CD14-positive monocyte (primary cell): ENCODE data around the gene VSX2. TPM values are rescaled to one million over a fixed set of nuclear protein-coding genes. Genes with fewer than 3 reads are reported as not detected.

Experiments used
- DNase-seq, 3 donors: peaks; one replicate each; pipeline ENCODE4 v3.0.0-alpha.2; 2011 to 2022
- H2AFZ ChIP-seq: 2 replicates; pipeline ENCODE4 v1.6.0; 2012; ENCODE audit warnings: mild to moderate bottlenecking, low read depth, low read length, inconsistent platforms; ENCODE audit not compliant: insufficient read depth, poor library complexity, severe bottlenecking
- H3K27ac ChIP-seq, 2 donors: 1 replicate in 1 of 2; 2 replicates in 1 of 2; pipeline ENCODE4 v1.5.1; 2012 to 2013; ENCODE audit warnings: low read length in 2 of 2, control low read depth in 1 of 2, inconsistent platforms in 1 of 2, low read depth in 1 of 2, mild to moderate bottlenecking in 1 of 2
- H3K27me3 ChIP-seq, 2 donors: one replicate each; pipeline versions ENCODE4 v1.6.0 to v1.6.1; 2011 to 2013; ENCODE audit warnings: low read length in 2 of 2; ENCODE audit not compliant: control insufficient read depth in 2 of 2, insufficient read depth in 2 of 2
- H3K36me3 ChIP-seq, 2 donors: replicated peaks in 1 of 2; 1 replicate in 1 of 2; 2 replicates in 1 of 2; pipeline versions ENCODE4 v1.5.1 to v1.6.1; 2012 to 2013; ENCODE audit warnings: low read length in 2 of 2, control low read depth in 1 of 2, inconsistent platforms in 1 of 2, mild to moderate bottlenecking in 1 of 2; ENCODE audit not compliant: insufficient read depth in 2 of 2, control insufficient read depth in 1 of 2
- H3K4me1 ChIP-seq, 2 donors: 1 replicate in 1 of 2; 2 replicates in 1 of 2; pipeline versions ENCODE4 v1.5.1 to v1.6.1; 2012 to 2013; ENCODE audit warnings: low read length in 2 of 2, control low read depth in 1 of 2, inconsistent platforms in 1 of 2, mild to moderate bottlenecking in 1 of 2, moderate library complexity in 1 of 2; ENCODE audit not compliant: insufficient read depth in 2 of 2, control insufficient read depth in 1 of 2
- H3K4me2 ChIP-seq: replicated peaks from 2 replicates; pipeline ENCODE3; 2012; ENCODE audit warnings: low read length, moderate library complexity, mild to moderate bottlenecking; ENCODE audit not compliant: poor library complexity, severe bottlenecking; ENCODE audit errors: extremely low read depth
- H3K4me3 ChIP-seq, 3 experiments: fragments of 200-600 bp in 1 of 3; sonication (generic) in 1 of 3; replicated peaks in 1 of 3; 1 replicate in 2 of 3; 2 replicates in 1 of 3; pipeline ENCODE4 v1.5.1; 2011 to 2013; ENCODE audit warnings: low read length in 3 of 3, mild to moderate bottlenecking in 3 of 3, control low read depth in 2 of 3, low read depth in 2 of 3, inconsistent platforms in 1 of 3, moderate library complexity in 1 of 3
- H3K79me2 ChIP-seq: 2 replicates; pipeline ENCODE4 v1.6.0; 2012; ENCODE audit warnings: mild to moderate bottlenecking, control low read depth, inconsistent platforms, low read length, moderate library complexity; ENCODE audit not compliant: insufficient read depth
- H3K9ac ChIP-seq: 2 replicates; pipeline ENCODE4 v1.6.0; 2017; ENCODE audit warnings: low read length, mild to moderate bottlenecking; ENCODE audit not compliant: insufficient read depth, poor library complexity, severe bottlenecking
- H3K9me3 ChIP-seq, 2 donors: replicated peaks in 1 of 2; 1 replicate in 1 of 2; 2 replicates in 1 of 2; pipeline versions ENCODE4 v1.5.1 to v1.6.1; 2012 to 2013; ENCODE audit warnings: low read length in 2 of 2, control low read depth in 1 of 2; ENCODE audit not compliant: control insufficient read depth in 1 of 2, insufficient read depth in 1 of 2
- H4K20me1 ChIP-seq: 2 replicates; pipeline ENCODE4 v1.6.0; 2012; ENCODE audit warnings: mild to moderate bottlenecking, low read length, control low read depth, moderate library complexity; ENCODE audit not compliant: insufficient read depth
- H3K27ac Mint-ChIP-seq, 7 donors: one replicate each; pipeline ENCODE4 v1.8.0; 2020; ENCODE audit warnings: mild to moderate bottlenecking in 7 of 7, mixed read lengths in 7 of 7, moderate library complexity in 6 of 7, inconsistent platforms in 2 of 7
- H3K27me3 Mint-ChIP-seq, 3 donors: one replicate each; pipeline ENCODE4 v1.8.0; 2021 to 2022; ENCODE audit warnings: low read depth in 3 of 3, mild to moderate bottlenecking in 3 of 3, mixed read lengths in 3 of 3, moderate library complexity in 3 of 3, inconsistent platforms in 1 of 3
- H3K36me3 Mint-ChIP-seq, 2 donors: one replicate each; pipeline ENCODE4 v1.8.0; 2020; ENCODE audit warnings: mixed read lengths in 2 of 2, inconsistent platforms in 1 of 2, mild to moderate bottlenecking in 1 of 2
- H3K4me1 Mint-ChIP-seq: one replicate; pipeline ENCODE4 v1.8.0; 2020; ENCODE audit warnings: mild to moderate bottlenecking, mixed read lengths
- H3K4me3 Mint-ChIP-seq, 2 donors: one replicate each; pipeline ENCODE4 v1.8.0; 2020; ENCODE audit warnings: mild to moderate bottlenecking in 2 of 2, mixed read lengths in 2 of 2, moderate library complexity in 1 of 2
- H3K9me3 Mint-ChIP-seq, 7 donors: one replicate each; pipeline ENCODE4 v1.8.0; 2020 to 2022; ENCODE audit warnings: mixed read lengths in 7 of 7, mild to moderate bottlenecking in 6 of 7, moderate library complexity in 6 of 7, inconsistent platforms in 2 of 7
- WGBS: methylation state at CpG from one replicate; pipeline ENCODE4 v1.1.5; 2013; ENCODE audit warnings: missing lambda C conversion rate; ENCODE audit not compliant: insufficient coverage; 5-methylcytosine and 5-hydroxymethylcytosine counted together
- intact Hi-C, 2 donors: fragments of 100-400 bp; cut with micrococcal nuclease; formaldehyde crosslinking; loops; one replicate each; pipeline versions ENCODE4 v1.15.0 to v1.15.1; 2023
- polyA plus RNA-seq, 3 donors: library from polyadenylated mRNA; depleted of rRNA in 1 of 3; unstranded in 2 of 3; stranded (reverse) in 1 of 3; fragments of 300-500 nt in 2 of 3; fragments of >200 nt in 1 of 3; fragmentation: Illumina TruSeq in 2 of 3; gene quantifications; 1 replicate in 2 of 3; 2 replicates in 1 of 3; pipeline ENCODE4 v1.2.3, GENCODE V29; 2012 to 2021
- TF ChIP-seq, protein P1 (sequence below): fragments of 200-600 bp; IDR thresholded peaks from one replicate; pipeline ENCODE4 v1.8.0; 2022; ENCODE audit warnings: antibody characterized with exemption, mild to moderate bottlenecking

Gene VSX2
- polyA plus RNA-seq, 3 donors = not detected

DNA sequence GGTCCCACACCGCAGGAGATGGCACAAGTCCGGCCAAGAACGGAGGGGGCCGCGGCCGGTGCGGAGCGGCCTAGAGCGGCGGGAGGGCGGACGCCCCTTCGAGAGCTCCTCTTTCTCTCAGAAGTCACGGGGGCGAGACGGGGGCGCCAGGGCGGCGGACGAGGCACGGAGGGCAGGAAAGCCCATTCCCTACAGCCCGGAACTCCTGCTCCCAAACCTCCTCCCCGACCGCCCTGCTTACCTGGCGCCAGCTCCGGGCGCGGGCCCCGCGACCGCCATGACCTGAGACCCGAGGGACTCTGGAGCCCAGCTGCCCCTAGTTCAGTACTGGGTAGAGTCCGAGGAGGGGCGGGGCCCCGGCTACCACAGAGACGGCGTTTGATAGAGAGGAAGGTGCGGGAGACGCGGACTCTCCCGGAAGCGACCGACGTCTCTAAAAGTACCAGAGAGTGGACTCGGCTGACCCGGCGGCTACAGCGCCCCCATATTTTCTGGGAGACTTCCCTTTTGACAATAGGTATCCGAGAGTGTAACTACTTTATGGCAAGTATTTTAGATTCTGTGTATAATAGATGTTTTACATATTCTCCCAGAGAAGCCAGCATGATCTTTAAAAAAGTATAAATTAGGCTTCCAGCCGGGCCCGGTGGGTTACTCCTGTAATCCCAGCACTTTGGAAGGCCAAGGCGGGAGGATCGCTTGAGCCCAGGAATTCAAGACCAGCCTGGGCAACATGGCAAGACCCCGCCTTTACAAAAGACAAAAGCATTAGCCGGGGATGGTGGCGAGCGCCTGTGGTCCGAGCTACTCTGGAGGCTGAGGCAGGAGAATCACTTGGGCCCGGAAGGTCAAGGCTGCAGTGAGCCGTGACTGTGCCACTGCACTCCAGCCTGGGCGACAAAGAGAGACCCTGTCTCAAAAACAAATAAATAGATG lies 63.7 kb downstream of the VSX2 start, which contains the start of gene ABCD4:
TSS of gene ABCD4 (minus strand) at position 301 of the 936 bp plus-strand sequence. CDS start at position 279, 22 bp downstream.
- H3K9me3 Mint-ChIP-seq = no peaks in the 10 kb centered on the region
- H3K9me3 ChIP-seq = no peaks in the 10 kb centered on the region
- peak within 1 kb of the TSS; percentile 82 for H3K9ac ChIP-seq
- H3K4me1 ChIP-seq = peaks cover 12 to 14% of the 10 kb centered on the region in 2 donors
- H3K27me3 ChIP-seq = no peaks in the 10 kb centered on the region
- H3K27ac Mint-ChIP-seq = peak within 1 kb of the TSS; percentile 81 to 91 (median 89)
- peak within 1 kb of the TSS; percentile 95 for H3K4me2 ChIP-seq
- peaks cover 32% of the 10 kb centered on the region for H3K4me1 Mint-ChIP-seq
- H3K36me3 ChIP-seq = peaks cover 12 to 16% of the 10 kb centered on the region in 2 donors
- TF ChIP-seq, protein P1, sequence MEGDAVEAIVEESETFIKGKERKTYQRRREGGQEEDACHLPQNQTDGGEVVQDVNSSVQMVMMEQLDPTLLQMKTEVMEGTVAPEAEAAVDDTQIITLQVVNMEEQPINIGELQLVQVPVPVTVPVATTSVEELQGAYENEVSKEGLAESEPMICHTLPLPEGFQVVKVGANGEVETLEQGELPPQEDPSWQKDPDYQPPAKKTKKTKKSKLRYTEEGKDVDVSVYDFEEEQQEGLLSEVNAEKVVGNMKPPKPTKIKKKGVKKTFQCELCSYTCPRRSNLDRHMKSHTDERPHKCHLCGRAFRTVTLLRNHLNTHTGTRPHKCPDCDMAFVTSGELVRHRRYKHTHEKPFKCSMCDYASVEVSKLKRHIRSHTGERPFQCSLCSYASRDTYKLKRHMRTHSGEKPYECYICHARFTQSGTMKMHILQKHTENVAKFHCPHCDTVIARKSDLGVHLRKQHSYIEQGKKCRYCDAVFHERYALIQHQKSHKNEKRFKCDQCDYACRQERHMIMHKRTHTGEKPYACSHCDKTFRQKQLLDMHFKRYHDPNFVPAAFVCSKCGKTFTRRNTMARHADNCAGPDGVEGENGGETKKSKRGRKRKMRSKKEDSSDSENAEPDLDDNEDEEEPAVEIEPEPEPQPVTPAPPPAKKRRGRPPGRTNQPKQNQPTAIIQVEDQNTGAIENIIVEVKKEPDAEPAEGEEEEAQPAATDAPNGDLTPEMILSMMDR = peak; percentile 38
- H3K36me3 Mint-ChIP-seq = peaks cover 17 to 22% of the 10 kb centered on the region in 2 donors
- peaks cover 41% of the 10 kb centered on the region for H3K79me2 ChIP-seq
- 14% methylated on average over 50 of the region's 61 CpGs for WGBS
- H2AFZ ChIP-seq = peak within 1 kb of the TSS; percentile 94
- intact Hi-C loops = no loop called here
- peaks cover 0 to 4% (median 2%) of the 10 kb centered on the region in 3 donors for H3K27me3 Mint-ChIP-seq
- peak within 1 kb of the TSS; percentile 82 to 94 (median 85) for H3K4me3 ChIP-seq
- peak within 1 kb of the TSS; percentile 62 to 78 for H3K27ac ChIP-seq
- H3K4me3 Mint-ChIP-seq = peak within 1 kb of the TSS; percentile 95 to 96
- no peaks in the 10 kb centered on the region for H4K20me1 ChIP-seq
- peak; percentile 73 to 86 (median 79) for DNase-seq

DNA sequence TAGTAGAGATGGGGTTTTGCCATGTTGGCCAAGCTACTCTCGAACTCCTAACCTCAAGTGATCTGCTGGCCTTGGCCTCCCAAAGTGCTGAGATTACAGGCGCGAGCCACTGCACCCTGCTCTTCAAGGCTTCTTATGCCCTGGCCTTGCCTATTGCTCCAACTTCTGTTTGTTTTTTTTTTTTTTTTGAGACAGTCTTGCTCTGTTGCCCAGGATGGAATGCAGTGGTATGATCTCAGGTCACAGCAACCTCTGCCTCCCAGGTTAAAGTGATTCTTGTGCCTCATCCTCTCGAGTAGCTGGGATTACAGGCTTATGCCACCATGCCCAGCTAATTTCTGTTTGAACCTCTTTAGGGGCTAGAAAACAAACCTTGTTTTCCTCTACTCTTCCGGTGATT lies 69.4 kb downstream of the VSX2 start:
- no peaks in the 10 kb centered on the region for H3K36me3 Mint-ChIP-seq
- peaks cover 0 to 9% of the 10 kb centered on the region in 2 donors for H3K4me1 ChIP-seq
- 96% methylated on average over 4 of the region's 5 CpGs for WGBS
- H3K27ac Mint-ChIP-seq = peak overlapping the region in 1 of 7 donors; percentile 14
- H3K36me3 ChIP-seq = no peaks in the 10 kb centered on the region
- no peaks in the 10 kb centered on the region for H3K9me3 ChIP-seq
- peaks cover 0 to 2% (median 0%) of the 10 kb centered on the region in 3 donors for H3K27me3 Mint-ChIP-seq
- H4K20me1 ChIP-seq = no peaks in the 10 kb centered on the region
- H3K4me3 ChIP-seq = no peak overlapping the region
- no peak overlapping the region for H2AFZ ChIP-seq
- no peaks in the 10 kb centered on the region for H3K9me3 Mint-ChIP-seq
- no peak overlapping the region for H3K4me2 ChIP-seq
- no peak overlapping the region for H3K4me3 Mint-ChIP-seq
- no peaks in the 10 kb centered on the region for H3K79me2 ChIP-seq
- H3K4me1 Mint-ChIP-seq = peaks cover 13% of the 10 kb centered on the region
- DNase-seq = no peak
- no peak overlapping the region for H3K9ac ChIP-seq
- TF ChIP-seq, protein P1 = no peak
- no peak overlapping the region for H3K27ac ChIP-seq
- intact Hi-C loops = no loop called here
- no peaks in the 10 kb centered on the region for H3K27me3 ChIP-seq
